22Rv1 (cell line): ENCODE results near the gene AFG3L2.

Source experiments
- CTCF ChIP-seq: fragments of 450-650 bp; IDR thresholded peaks from 2 replicates; pipeline ENCODE4 v1.5.1; 2017; ENCODE audit warnings: mild to moderate bottlenecking
- ZFX ChIP-seq: fragments of 450-650 bp; IDR thresholded peaks from 2 replicates; pipeline ENCODE4 v1.6.1; 2017; ENCODE audit warnings: antibody characterized with exemption, borderline replicate concordance

DNA sequence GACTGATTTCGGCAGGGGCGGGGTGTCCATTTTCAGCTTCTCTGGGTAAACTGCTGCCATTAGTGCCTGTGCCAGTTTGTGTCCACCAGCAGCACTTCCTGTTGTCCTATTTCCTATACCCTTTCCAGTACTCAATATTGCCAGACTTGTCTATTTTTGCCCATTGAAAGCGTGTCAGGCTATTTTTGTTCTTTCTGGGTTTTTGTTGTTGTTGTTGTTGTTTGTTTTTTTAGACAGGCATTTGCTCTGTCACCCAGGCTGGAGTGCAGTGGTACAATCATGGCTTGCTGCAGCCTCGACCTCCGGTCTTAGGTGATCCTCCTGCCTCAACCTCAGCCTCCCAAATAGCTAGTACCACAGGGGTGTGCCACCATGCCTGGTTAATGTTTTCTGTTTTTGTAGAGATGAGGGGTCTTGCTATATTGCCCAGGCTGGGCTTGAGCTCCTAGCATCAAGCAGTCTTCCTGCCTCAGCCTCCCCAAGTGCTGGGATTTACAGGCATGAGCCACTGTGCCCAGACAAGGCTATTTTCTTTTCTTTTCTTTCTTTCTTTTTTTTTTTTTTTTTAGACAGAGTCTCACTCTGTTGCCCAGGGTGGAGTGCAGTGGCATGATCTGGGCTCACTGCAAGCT is 39.2 kb upstream of the AFG3L2 start:
- TF ChIP-seq CTCF = no peak
- TF ChIP-seq ZFX = no peak
